ENCODE measurements around the gene PRELP.

The PRELP gene

DNA sequence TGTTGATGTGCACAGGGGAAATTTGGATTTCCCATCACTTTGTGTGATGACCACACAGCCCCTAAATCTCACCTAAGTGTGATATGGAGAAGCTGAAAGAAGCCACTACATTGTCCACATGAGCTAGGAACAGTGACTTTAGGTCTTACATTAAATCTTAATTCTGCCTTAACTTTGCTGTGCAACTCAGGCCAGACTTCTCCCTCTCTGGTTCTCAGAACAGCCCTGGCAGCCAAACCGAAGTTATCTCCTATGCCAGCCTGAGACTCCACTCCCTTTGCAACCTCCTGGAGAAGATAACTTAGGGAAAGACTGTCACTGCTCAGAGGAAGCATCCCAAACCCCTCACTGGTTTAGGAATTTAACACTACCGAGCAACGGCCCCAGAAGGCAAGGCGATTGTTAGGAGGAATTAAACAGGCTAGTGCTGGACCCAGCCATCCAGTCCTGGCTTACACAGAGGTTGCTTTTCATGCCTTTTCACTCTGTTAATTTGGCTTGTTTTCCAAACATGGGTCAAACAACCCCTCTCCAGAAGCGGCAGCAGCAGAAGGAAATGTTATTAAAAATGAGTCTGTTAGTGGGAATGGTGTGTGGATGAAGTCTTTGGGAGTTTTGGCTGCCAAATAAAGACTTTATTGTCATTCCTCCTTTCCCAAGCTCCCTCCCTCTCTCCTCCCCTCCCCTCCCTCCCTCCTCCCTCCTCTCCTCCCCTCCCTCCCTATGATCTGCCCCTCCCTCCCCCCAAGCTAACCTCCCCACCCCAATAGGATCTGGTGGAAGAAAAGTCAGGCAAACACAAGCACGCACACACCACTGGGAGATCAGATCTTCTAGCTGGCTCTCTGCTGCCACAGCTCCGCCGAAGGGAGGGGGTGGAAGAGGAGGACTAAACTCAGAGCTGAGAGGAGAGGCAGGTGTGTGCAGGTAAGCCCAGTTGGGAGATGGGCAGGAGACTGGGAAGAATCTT, at the start of gene PRELP:
Gene PRELP (plus strand): TSS at position 795 of the 970 bp plus-strand sequence. CDS start 7,379 bp downstream, outside the sequence.
- TF ChIP-seq, protein P1, sequence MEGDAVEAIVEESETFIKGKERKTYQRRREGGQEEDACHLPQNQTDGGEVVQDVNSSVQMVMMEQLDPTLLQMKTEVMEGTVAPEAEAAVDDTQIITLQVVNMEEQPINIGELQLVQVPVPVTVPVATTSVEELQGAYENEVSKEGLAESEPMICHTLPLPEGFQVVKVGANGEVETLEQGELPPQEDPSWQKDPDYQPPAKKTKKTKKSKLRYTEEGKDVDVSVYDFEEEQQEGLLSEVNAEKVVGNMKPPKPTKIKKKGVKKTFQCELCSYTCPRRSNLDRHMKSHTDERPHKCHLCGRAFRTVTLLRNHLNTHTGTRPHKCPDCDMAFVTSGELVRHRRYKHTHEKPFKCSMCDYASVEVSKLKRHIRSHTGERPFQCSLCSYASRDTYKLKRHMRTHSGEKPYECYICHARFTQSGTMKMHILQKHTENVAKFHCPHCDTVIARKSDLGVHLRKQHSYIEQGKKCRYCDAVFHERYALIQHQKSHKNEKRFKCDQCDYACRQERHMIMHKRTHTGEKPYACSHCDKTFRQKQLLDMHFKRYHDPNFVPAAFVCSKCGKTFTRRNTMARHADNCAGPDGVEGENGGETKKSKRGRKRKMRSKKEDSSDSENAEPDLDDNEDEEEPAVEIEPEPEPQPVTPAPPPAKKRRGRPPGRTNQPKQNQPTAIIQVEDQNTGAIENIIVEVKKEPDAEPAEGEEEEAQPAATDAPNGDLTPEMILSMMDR (IDR thresholded peaks at IDR 0.05; ENCODE audit: low read depth, low read length), result no peak
- no peak within 1 kb of the TSS for H3K4me3 ChIP-seq (replicated peaks in 1 of 2; ENCODE audit: low read depth in 2 of 2, low read length in 2 of 2)
- DNase-seq (ENCODE audit: low read depth in 2 of 2), result peak in 1 of 2 donors; percentile 60

DNA sequence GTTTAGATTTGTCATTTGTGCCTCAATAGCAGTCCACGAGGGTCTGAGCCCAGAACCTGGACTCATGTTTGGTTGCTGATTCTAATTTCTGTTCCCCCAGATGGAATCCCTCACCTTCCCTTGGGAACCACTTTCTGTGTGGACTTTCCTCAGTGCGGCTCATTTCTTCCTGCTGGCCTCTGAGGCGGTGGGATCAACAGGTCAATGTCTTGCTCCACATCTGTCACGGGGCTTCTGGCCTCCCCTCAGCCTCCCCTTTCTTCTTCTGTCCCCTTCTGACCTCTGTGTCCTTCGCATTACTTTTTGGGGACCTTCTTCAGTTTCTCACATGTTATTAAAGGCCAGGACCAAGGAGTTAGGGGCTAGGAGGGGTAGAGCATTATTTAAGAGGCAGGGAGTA, 49.2 kb upstream of the PRELP start:
- no peak overlapping the region for H3K4me3 ChIP-seq (replicated peaks in 1 of 2; ENCODE audit: low read depth in 2 of 2, low read length in 2 of 2)
- TF ChIP-seq, protein P1 (IDR thresholded peaks at IDR 0.05; ENCODE audit: low read depth, low read length), result no peak
- DNase-seq (ENCODE audit: low read depth in 2 of 2), result no peak

DNA sequence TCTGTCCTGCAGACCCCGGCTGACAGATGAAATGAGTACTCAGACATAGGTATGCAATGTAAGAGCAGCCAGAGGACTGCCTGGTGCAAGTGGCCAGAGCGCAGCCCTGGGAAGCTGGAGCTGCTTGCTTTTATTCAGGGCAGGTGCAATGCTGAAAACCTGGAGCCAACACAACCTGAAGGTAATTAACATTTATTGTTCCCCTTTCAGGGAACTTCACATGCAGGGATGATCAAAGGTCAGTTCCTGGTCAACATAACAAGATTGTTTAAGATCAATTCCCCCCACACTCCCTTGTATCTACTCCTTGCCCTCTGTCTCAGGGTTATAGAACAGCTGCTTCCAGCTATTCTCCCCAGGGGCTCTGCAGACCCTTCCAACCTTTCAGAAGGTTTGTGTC, 48.7 kb upstream of the PRELP start:
- no peak for DNase-seq (ENCODE audit: low read depth in 2 of 2)
- TF ChIP-seq, protein P1 (IDR thresholded peaks at IDR 0.05; ENCODE audit: low read depth, low read length), result no peak
- no peak overlapping the region for H3K4me3 ChIP-seq (replicated peaks in 1 of 2; ENCODE audit: low read depth in 2 of 2, low read length in 2 of 2)

DNA sequence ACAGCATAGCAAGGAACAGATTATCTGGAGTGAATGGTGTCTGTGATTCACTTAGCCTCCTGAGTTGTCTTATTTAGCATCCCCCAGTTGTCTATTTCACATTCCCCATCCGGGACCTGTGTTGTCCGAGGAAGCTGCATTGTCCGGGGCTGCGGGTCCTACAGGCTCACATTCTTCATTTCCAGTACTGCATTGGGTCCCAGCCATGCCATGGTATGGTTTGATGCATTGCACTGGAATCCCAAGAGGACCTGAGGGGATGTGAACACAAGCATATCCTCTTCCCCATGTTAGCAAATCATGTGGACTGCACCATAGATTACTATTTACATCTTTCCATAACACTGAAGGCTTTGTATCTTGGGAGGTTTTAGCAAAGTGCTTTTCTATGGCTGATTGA, 48.2 kb upstream of the PRELP start:
- H3K4me3 ChIP-seq (replicated peaks in 1 of 2; ENCODE audit: low read depth in 2 of 2, low read length in 2 of 2), result no peak overlapping the region
- no peak for DNase-seq (ENCODE audit: low read depth in 2 of 2)
- TF ChIP-seq, protein P1 (IDR thresholded peaks at IDR 0.05; ENCODE audit: low read depth, low read length), result no peak

DNA sequence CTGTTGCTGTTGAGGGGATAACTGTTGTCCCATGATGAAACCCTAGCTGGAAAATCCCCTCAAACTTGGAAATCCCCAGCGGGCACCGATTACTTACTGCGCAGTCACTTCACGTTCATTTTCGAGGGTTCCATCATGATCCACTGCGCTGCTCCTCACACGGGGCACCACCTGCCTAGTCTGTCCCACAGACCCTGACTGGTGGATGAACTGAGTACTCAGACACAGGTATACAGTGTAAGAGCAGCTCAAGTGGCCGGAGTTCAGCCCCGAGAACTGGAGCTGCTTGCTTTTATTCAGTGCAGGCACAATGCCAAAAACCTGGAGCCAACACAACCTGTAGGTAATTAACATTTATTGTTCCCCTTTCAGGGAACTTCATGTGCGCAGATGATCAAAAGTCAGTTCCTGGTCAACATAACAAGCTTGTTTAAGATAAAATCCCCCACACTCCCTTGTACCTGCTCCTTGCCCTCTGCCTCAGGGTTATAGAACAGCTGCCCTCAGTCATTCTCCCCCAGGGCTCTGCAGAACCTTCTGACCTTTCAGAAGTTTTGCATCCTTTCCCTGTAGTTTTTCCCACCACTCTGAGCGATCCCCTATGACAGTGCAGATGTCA, 46.5 kb upstream of the PRELP start:
- TF ChIP-seq, protein P1 (IDR thresholded peaks at IDR 0.05; ENCODE audit: low read depth, low read length), result no peak
- DNase-seq (ENCODE audit: low read depth in 2 of 2), result no peak

DNA sequence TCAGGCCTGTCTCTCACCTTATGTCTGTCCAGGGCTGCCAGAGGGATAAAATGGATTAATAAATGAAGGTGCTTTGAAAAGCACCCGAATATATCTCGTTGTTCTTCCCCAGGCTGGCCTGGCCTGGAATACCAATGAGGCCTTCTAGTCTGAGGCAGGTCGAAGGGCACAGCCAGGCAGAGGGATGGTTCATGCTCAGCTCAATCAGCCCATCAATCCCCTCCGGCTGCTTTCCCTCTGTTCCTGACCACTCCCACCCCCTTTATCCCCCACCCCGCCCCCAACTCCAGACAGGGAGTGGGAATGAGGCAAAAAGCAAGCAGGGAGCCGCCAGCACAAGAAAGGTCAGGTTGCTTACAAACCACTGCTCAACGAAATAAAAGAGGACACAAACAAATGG, 40.0 kb upstream of the PRELP start:
- TF ChIP-seq, protein P1 (IDR thresholded peaks at IDR 0.05; ENCODE audit: low read depth, low read length), result no peak
- DNase-seq (ENCODE audit: low read depth in 2 of 2), result no peak
- H3K4me3 ChIP-seq (replicated peaks in 1 of 2; ENCODE audit: low read depth in 2 of 2, low read length in 2 of 2), result no peak overlapping the region

More for the DNA sequence above, 46.5 kb upstream of the PRELP start:
- H3K4me3 ChIP-seq (replicated peaks in 1 of 2; ENCODE audit: low read depth in 2 of 2, low read length in 2 of 2), result no peak overlapping the region

Data from cardiac fibroblast (primary cell).